Caco-2 (cell line): Measurements from ENCODE around the gene CADM4. TPM values are rescaled to one million over a fixed set of nuclear protein-coding genes. Genes with fewer than 3 reads are reported as not detected.
"Not testable (repeated sequence)": the region's sequence is repeated elsewhere in the genome, so short reads cannot be mapped to it uniquely, and the experiment has no call there.

Experiments
- BruUV-seq: library from RNA; stranded (reverse); fragments of 400-500 nt; replicated peaks from 2 replicates; lab custom pipeline; 2021; lab: Mats Ljungman, UMichigan
- CTCF ChIA-PET: fragments of 300-600 bp; sonication (Branson Sonifier 250); formaldehyde crosslinking; loops from one replicate; lab custom pipeline; 2022; ENCODE audit warnings: antibody characterized with exemption; lab: Charles Lee
- POLR2A ChIA-PET: fragments of 300-600 bp; sonication (Branson Sonifier 250); formaldehyde crosslinking; loops from one replicate; lab custom pipeline; 2022; ENCODE audit warnings: antibody characterized with exemption; lab: Charles Lee
- DNase-seq, 2 experiments: peaks; one replicate each; pipeline versions ENCODE4 v3.0.0 to v3.0.0-alpha.2; 2020 to 2022
- H3K27me3 ChIP-seq: replicated peaks from 2 replicates; pipeline ENCODE4 v1.6.0; 2011; ENCODE audit warnings: low read length; ENCODE audit not compliant: control insufficient read depth, insufficient read depth
- H3K36me3 ChIP-seq: 2 replicates; pipeline ENCODE4 v1.5.1; 2011; ENCODE audit warnings: low read length; ENCODE audit not compliant: control insufficient read depth, insufficient read depth
- H3K4me1 ChIP-seq: fragments of 250-450 bp; sonication (Bioruptor Pico); 2 replicates; pipeline ENCODE4 v1.5.1; 2020; ENCODE audit warnings: mild to moderate bottlenecking
- H3K4me3 ChIP-seq: 2 replicates; pipeline ENCODE4 v1.5.1; 2011; ENCODE audit warnings: low read depth, mild to moderate bottlenecking, control low read depth, low read length
- H3K9me3 ChIP-seq: fragments of 250-450 bp; sonication (Bioruptor Pico); 2 replicates; pipeline ENCODE4 v1.5.1; 2020; ENCODE audit warnings: mild to moderate bottlenecking, moderate library complexity
- H3K27ac Mint-ChIP-seq: one replicate; pipeline ENCODE4 v1.8.0; 2022; ENCODE audit warnings: mixed read lengths; ENCODE audit not compliant: unreplicated experiment
- H3K27me3 Mint-ChIP-seq: one replicate; pipeline ENCODE4 v1.8.0; 2022; ENCODE audit warnings: mixed read lengths; ENCODE audit not compliant: insufficient read depth, unreplicated experiment
- H3K36me3 Mint-ChIP-seq: one replicate; pipeline ENCODE4 v1.8.0; 2022; ENCODE audit warnings: mild to moderate bottlenecking, mixed read lengths; ENCODE audit not compliant: insufficient read depth, unreplicated experiment
- H3K4me1 Mint-ChIP-seq: one replicate; pipeline ENCODE4 v1.8.0; 2022; ENCODE audit warnings: low read depth, mixed read lengths; ENCODE audit not compliant: unreplicated experiment
- H3K4me3 Mint-ChIP-seq: one replicate; pipeline ENCODE4 v1.8.0; 2022; ENCODE audit warnings: mild to moderate bottlenecking, moderate library complexity, mixed read lengths; ENCODE audit not compliant: unreplicated experiment
- H3K9me3 Mint-ChIP-seq: one replicate; pipeline ENCODE4 v1.8.0; 2022; ENCODE audit warnings: mixed read lengths; ENCODE audit not compliant: unreplicated experiment
- CTCF ChIP-seq, 2 experiments: fragments of 200-600 bp in 1 of 2; IDR thresholded peaks; 1 replicate in 1 of 2; 2 replicates in 1 of 2; pipeline versions ENCODE4 v1.5.1 to v1.8.0; 2011 to 2022; ENCODE audit warnings: antibody characterized with exemption in 1 of 2, control low read depth in 1 of 2, inconsistent platforms in 1 of 2, low read depth in 1 of 2, low read length in 1 of 2, mild to moderate bottlenecking in 1 of 2, moderate library complexity in 1 of 2; ENCODE audit not compliant: insufficient read depth in 1 of 2, severe bottlenecking in 1 of 2, unreplicated experiment in 1 of 2
- intact Hi-C: fragments of 100-400 bp; cut with micrococcal nuclease; formaldehyde crosslinking; loops from one replicate; pipeline ENCODE4 v1.10.0; 2022; ENCODE audit not compliant: unreplicated experiment
- total RNA-seq: library from RNA; stranded (reverse); gene quantifications from 2 replicates; pipeline ENCODE4 v1.2.3, GENCODE V29; 2022

The CADM4 gene
- total RNA-seq, 1 experiment from 2014 or later: 13.2 TPM

GRCh38 chr19:43605875-43606568 is 33.6 kb downstream of the CADM4 start:
- Histone ChIP-seq H3K9me3 (no peaks in the 10 kb centered on the region), H3K36me3 (no peaks in the 10 kb centered on the region), H3K27me3 (no peaks in the 10 kb centered on the region), H3K4me1 (no peaks in the 10 kb centered on the region), H3K4me3 (no peak overlapping the region)
- peaks cover 10% of the 10 kb centered on the region for H3K4me1 Mint-ChIP-seq
- H3K27ac Mint-ChIP-seq: no peak overlapping the region
- intact Hi-C loops: no loop called here
- TF ChIP-seq CTCF (IDR thresholded peaks at IDR 0.05; ENCODE audit: insufficient read depth in 1 of 2, low read depth in 1 of 2, low read length in 1 of 2, severe bottlenecking in 1 of 2, unreplicated experiment in 1 of 2): no peak
- no peaks in the 10 kb centered on the region for H3K27me3 Mint-ChIP-seq
- ChIA-PET POLR2A (no interaction called here), CTCF (no interaction called here)
- no peak for DNase-seq
- no peaks in the 10 kb centered on the region for H3K9me3 Mint-ChIP-seq
- BruUV-seq: no TSS peak
- H3K36me3 Mint-ChIP-seq: peaks cover 32% of the 10 kb centered on the region
- H3K4me3 Mint-ChIP-seq: no peak overlapping the region

- POLR2A ChIA-PET, BruUV-seq, H3K4me3 Mint-ChIP-seq: not testable (repeated sequence)
These were observed 39.3 kb downstream of the CADM4 start for GRCh38 chr19:43600326-43600725.

GRCh38 chr19:43599635-43600295 is 39.9 kb downstream of the CADM4 start:
- Histone ChIP-seq H3K9me3 (no peaks in the 10 kb centered on the region), H3K27me3 (no peaks in the 10 kb centered on the region), H3K4me3 (no peak overlapping the region), H3K36me3 (no peaks in the 10 kb centered on the region; the same call in 1 of the 2 replicates), H3K4me1 (peaks cover 6% of the 10 kb centered on the region; the same call in 1 of the 2 replicates)
- no peak overlapping the region for H3K27ac Mint-ChIP-seq
- peaks cover 30% of the 10 kb centered on the region for H3K36me3 Mint-ChIP-seq
- no peaks in the 10 kb centered on the region for H3K4me1 Mint-ChIP-seq
- H3K27me3 Mint-ChIP-seq: no peaks in the 10 kb centered on the region
- BruUV-seq: no TSS peak
- CTCF ChIA-PET: no interaction called here
- POLR2A ChIA-PET: no interaction called here
- intact Hi-C loops: loop anchor here (10.0 kb wide), 2 partner anchors 135 to 185 kb away; partner anchors contain the start of genes KCNN4 and LYPD3
- no peak for TF ChIP-seq CTCF (IDR thresholded peaks at IDR 0.05; ENCODE audit: insufficient read depth in 1 of 2, low read depth in 1 of 2, low read length in 1 of 2, severe bottlenecking in 1 of 2, unreplicated experiment in 1 of 2)
- DNase-seq: no peak
- no peaks in the 10 kb centered on the region for H3K9me3 Mint-ChIP-seq
- no peak overlapping the region for H3K4me3 Mint-ChIP-seq

More at GRCh38 chr19:43600326-43600725, 39.3 kb downstream of the CADM4 start:
- H3K4me1 ChIP-seq, DNase-seq, H3K9me3 Mint-ChIP-seq, intact Hi-C loops, H3K4me1 Mint-ChIP-seq, H3K9me3 ChIP-seq, H3K36me3 ChIP-seq, H3K4me3 ChIP-seq, CTCF ChIA-PET, H3K27ac Mint-ChIP-seq, H3K27me3 Mint-ChIP-seq, H3K27me3 ChIP-seq: not testable (repeated sequence)
- peaks cover 32% of the 10 kb centered on the region for H3K36me3 Mint-ChIP-seq
